Stimulated activated CD8-positive, alpha-beta memory T cell treated with anti-CD3 and anti-CD28 coated beads, Interleukin-15, amount 100 ng/mL, for 48 hours (primary cell): ENCODE measurements around the gene MYO1G.
"Not testable (repeated sequence)": the region's sequence is repeated elsewhere in the genome, so short reads cannot be mapped to it uniquely, and the experiment has no call there.

ENCODE experiments used
- DNase-seq, 2 donors: peaks; one replicate each; pipeline ENCODE4 v3.0.0-alpha.2; 2020; ENCODE audit warnings: low read depth in 2 of 2

Gene MYO1G

GRCh38 chr7:44999245-45000092 lies 20.7 kb upstream of the MYO1G start:
- DNase-seq: peak; percentile 99 to 100

GRCh38 chr7:44998153-44998871 lies 19.5 kb upstream of the MYO1G start:
- no peak for DNase-seq

GRCh38 chr7:44995555-44996493 lies 17.0 kb upstream of the MYO1G start:
- DNase-seq: no peak

GRCh38 chr7:44994877-44995554 lies 16.2 kb upstream of the MYO1G start:
- no peak for DNase-seq

- DNase-seq: not testable (repeated sequence)
Measured at GRCh38 chr7:44992004-44992795, 13.4 kb upstream of the MYO1G start.

- DNase-seq: no peak
Measured at GRCh38 chr7:44990109-44991023, 11.6 kb upstream of the MYO1G start.

GRCh38 chr7:44989132-44989531 lies 10.3 kb upstream of the MYO1G start:
- no peak for DNase-seq

GRCh38 chr7:44988701-44989100 lies 9.9 kb upstream of the MYO1G start:
- no peak for DNase-seq

GRCh38 chr7:44987996-44988395 lies 9.2 kb upstream of the MYO1G start:
- DNase-seq: no peak

- no peak for DNase-seq
Measured at GRCh38 chr7:44987457-44987856, 8.6 kb upstream of the MYO1G start.

- DNase-seq: peak; percentile 95 to 96
Measured at GRCh38 chr7:44986218-44987053, 7.6 kb upstream of the MYO1G start.

GRCh38 chr7:44985900-44986217 lies 7.0 kb upstream of the MYO1G start:
- DNase-seq: no peak

GRCh38 chr7:44985033-44985695 lies 6.3 kb upstream of the MYO1G start:
- no peak for DNase-seq

GRCh38 chr7:44984478-44984758 lies 5.6 kb upstream of the MYO1G start:
- DNase-seq: no peak

- no peak for DNase-seq
Measured at GRCh38 chr7:44983742-44984477, 5.1 kb upstream of the MYO1G start.

GRCh38 chr7:44982970-44983369 lies 4.2 kb upstream of the MYO1G start:
- no peak for DNase-seq

GRCh38 chr7:44982535-44982923 lies 3.7 kb upstream of the MYO1G start:
- DNase-seq: no peak
